KOPT-K1 (cell line): ENCODE data around the gene DAZAP1.
A peak's percentile ranks its signal among the peaks of the same experiment; 100 is the strongest.

Experiments
- H3K27ac ChIP-seq: fragments of 200-600 bp; sonication (generic); 2 replicates; pipeline ENCODE4 v1.5.1; 2016; ENCODE audit warnings: antibody characterized with exemption, mild to moderate bottlenecking, low read depth, low read length; ENCODE audit not compliant: poor library complexity, severe bottlenecking
- H3K36me3 ChIP-seq: fragments of 200-600 bp; sonication (generic); 2 replicates; pipeline ENCODE4 v1.5.1; 2017; ENCODE audit warnings: antibody characterized with exemption, mild to moderate bottlenecking, low read length, moderate library complexity; ENCODE audit not compliant: insufficient read depth
- H3K9me3 ChIP-seq: fragments of 200-600 bp; sonication (generic); 2 replicates; pipeline ENCODE4 v1.5.1; 2017; ENCODE audit warnings: antibody characterized with exemption, low read length, mild to moderate bottlenecking; ENCODE audit not compliant: insufficient read depth, poor library complexity, severe bottlenecking

DAZAP1 gene

DNA sequence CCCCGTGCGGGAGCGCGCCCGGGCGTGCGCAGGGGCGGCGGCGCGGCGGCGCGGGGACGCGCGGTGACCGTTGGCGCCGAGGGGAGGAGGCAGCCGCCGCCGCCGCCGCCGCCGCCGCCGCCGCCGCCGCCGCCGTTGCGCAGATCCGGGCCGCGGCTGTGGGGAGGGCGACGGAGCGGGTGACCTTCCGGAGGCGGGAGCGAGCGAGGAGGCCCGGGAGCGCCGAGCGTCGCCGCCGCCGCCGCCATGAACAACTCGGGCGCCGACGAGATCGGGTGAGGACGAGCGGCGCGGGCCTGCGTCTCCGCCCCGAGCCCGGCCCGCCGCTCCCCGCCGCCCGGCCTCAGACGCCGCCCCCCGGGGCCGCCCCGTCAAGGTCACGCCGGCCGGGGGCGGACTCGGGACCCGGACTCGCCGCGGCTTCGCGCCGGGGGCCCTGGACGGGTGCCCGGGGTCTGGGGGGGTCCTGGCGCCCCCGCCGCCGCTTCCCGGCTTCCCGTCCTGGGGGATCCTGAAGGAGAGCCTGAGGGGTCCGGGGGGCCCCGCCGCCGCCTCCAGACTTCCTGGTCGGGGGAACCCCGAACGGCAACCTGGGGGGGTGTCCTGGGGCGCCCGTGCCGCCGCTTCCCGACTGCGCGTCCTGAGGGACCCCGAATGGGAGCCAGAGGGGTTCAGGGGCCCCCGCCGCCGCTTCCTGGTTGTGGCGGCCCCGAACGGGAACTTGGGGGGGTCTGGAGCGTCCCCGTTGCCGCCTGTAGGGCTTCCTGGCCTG is at the start of gene DAZAP1:
TSS of gene DAZAP1 (plus strand) at position 59 of the 772 bp plus-strand sequence. CDS start at position 247, 188 bp downstream.
- Histone ChIP-seq H3K27ac (peak within 1 kb of the TSS; percentile 97), H3K36me3 (peaks cover 40% of the 10 kb centered on the region), H3K9me3 (no peaks in the 10 kb centered on the region)

DNA sequence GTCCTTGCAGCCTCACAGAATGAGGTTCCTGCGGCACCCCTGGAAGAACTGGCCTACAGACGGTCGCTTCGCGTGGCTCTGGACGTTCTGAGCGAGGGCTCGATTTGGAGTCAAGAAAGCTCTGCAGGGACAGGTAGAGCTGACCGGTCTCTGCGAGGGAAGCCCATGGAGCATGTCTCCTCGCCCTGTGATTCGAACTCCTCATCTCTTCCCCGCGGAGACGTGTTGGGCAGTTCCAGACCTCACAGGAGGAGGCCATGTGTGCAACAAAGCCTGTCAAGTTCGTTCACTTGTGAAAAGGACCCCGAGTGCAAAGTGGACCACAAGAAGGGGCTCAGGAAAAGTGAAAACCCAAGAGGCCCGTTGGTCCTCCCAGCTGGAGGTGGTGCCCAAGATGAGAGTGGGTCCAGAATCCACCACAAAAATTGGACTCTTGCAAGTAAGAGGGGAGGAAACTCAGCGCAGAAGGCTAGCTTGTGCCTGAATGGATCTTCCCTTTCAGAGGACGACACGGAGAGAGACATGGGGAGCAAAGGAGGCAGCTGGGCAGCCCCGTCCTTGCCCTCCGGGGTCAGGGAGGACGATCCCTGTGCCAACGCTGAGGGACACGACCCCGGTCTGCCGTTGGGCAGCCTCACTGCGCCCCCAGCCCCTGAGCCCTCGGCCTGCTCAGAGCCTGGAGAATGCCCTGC is 47.1 kb upstream of the DAZAP1 start:
- Histone ChIP-seq H3K9me3 (no peaks in the 10 kb centered on the region), H3K27ac (no peak overlapping the region), H3K36me3 (peaks cover 69% of the 10 kb centered on the region)

DNA sequence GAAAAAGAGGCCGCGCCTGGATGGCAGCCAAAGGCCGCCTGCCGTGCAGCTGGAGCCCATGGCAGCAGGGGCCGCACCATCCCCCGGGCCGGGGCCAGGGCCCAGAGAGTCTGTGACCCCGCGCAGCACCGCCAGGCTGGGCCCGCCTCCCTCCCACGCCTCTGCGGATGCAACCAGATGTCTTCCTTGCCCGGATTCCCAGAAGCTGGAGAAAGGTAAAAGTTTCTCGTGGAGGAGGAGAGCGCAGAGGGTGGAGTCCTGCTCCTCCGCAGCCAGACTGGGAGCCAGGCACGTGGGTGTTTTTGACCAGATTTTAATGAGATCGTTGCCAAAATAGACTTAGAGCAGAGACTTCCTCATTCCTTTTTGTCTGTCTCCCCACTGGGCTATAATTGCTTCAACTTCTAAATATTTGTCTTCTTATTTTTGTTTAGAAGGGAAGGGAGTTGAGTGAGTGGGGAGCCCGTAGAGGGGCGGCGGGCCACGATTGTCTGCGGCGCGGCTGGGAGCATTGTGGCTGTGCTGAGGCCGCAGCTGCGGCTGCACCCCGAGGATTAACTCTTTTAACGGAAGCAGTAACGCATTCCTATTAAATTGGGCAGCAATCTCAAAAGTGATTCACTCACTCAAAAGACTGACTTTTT is 46.4 kb upstream of the DAZAP1 start:
- no peaks in the 10 kb centered on the region for H3K9me3 ChIP-seq
- peaks cover 69% of the 10 kb centered on the region for H3K36me3 ChIP-seq
- no peak overlapping the region for H3K27ac ChIP-seq

DNA sequence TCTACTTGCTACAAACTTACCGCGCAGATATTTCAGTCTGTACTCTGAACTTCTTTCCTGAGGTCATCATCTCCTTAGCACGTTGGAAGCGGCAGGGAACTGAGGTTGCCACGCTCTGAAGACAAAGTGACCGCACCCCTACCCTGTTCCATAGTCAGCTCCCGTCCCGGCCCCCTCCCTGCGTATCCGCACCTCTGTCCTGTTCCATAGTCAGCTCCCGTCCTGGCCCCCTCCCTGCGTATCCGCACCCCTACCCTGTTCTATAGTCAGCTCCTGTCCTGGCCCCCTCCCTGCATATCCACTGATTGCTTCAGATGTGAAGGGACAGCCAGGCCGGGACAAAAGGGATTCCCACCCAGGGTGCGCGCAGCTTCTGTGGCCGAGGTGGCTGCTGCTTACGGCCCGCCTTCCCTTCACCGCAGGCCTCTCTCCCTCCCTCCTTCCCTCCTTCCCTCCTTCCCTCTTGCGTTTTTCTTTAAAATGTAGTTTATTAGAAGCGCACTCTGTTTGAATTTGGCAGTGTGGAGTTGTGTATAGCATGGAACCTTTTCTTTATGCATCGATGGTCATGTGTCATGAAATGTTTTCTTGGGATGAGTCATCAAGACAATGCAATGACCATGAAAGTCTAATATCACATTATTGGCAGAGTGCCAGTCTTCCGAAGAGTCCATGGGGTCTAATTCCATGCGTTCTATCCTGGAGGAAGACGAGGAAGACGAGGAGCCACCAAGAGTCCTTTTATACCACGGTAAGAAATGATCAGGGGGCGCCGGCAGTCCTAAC is 45.6 kb upstream of the DAZAP1 start:
- H3K36me3 ChIP-seq: peaks cover 76% of the 10 kb centered on the region
- H3K9me3 ChIP-seq: no peaks in the 10 kb centered on the region
- no peak overlapping the region for H3K27ac ChIP-seq

- peaks cover 76% of the 10 kb centered on the region for H3K36me3 ChIP-seq
- no peaks in the 10 kb centered on the region for H3K9me3 ChIP-seq
- H3K27ac ChIP-seq: peak overlapping the region; percentile 31
Observed at GRCh38 chr19:1362387-1363257, 44.8 kb upstream of the DAZAP1 start.

- peak overlapping the region; percentile 31 for H3K27ac ChIP-seq
- H3K9me3 ChIP-seq: no peaks in the 10 kb centered on the region
- H3K36me3 ChIP-seq: peaks cover 76% of the 10 kb centered on the region
Observed at GRCh38 chr19:1363599-1363998, 43.8 kb upstream of the DAZAP1 start.

- Histone ChIP-seq H3K36me3 (peaks cover 74% of the 10 kb centered on the region), H3K27ac (peak overlapping the region; percentile 29), H3K9me3 (no peaks in the 10 kb centered on the region)
Observed at GRCh38 chr19:1364070-1364704, 43.2 kb upstream of the DAZAP1 start.

GRCh38 chr19:1365319-1366269 is 41.8 kb upstream of the DAZAP1 start:
- Histone ChIP-seq H3K36me3 (peaks cover 74% of the 10 kb centered on the region), H3K27ac (no peak overlapping the region), H3K9me3 (no peaks in the 10 kb centered on the region)

DNA sequence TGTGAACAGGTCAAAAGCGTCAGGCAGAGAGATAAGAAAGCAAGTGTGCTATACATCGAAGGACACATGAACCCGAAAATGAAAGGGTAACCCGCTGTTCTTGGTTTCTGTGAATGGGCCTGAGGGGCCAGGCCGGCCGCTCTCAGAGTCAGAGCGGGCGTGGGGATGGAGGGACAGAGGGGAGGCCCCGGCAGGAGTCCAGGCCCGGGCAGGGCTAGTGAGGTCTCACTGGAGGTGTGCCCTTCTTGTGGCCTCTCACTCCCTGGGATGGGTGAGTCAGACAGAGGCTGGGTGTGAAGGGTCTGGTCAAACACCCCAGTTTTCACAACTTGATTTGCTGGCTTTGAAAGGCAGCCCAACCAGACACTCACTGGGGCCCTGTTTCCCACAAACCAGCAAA is 41.1 kb upstream of the DAZAP1 start:
- no peak overlapping the region for H3K27ac ChIP-seq
- peaks cover 74% of the 10 kb centered on the region for H3K36me3 ChIP-seq
- no peaks in the 10 kb centered on the region for H3K9me3 ChIP-seq

GRCh38 chr19:1366899-1367870 is 40.2 kb upstream of the DAZAP1 start:
- H3K27ac ChIP-seq: no peak overlapping the region

DNA sequence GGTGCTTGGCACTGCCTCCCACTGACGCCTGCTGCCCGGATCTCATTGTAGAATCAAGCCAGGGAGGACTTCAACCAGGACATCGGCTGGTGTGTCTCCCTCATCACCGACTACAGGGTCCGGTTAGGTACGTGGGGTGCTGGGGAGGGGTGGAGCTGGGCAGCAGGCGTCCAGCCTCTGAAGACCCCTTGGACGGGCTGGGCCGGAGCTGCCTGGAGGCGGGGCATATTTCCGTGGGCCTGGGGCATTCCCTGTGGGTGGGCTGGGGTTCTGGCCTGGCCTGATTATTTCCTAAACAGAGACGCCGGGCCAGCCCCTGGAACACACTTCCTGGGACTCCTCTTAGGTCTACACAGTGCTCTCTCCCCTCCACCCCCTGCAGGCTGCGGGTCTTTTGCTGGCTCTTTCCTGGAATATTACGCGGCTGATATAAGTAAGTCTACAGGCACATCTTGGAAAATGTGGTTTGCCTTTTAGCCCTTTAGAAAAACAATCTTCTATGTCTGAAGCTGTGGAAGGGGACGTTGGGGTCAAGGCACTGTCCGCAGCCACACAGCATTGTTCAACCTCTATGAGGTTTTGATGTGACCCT is 38.1 kb upstream of the DAZAP1 start:
- Histone ChIP-seq H3K36me3 (peaks cover 78% of the 10 kb centered on the region), H3K9me3 (no peaks in the 10 kb centered on the region)

More at GRCh38 chr19:1366899-1367870, 40.2 kb upstream of the DAZAP1 start:
- peaks cover 73% of the 10 kb centered on the region for H3K36me3 ChIP-seq
- no peaks in the 10 kb centered on the region for H3K9me3 ChIP-seq

More for the DNA sequence above, 38.1 kb upstream of the DAZAP1 start:
- no peak overlapping the region for H3K27ac ChIP-seq
